A549 (cell line): Measurements from ENCODE around the gene UGT2B11. TPM values are rescaled to one million over a fixed set of nuclear protein-coding genes. Genes with fewer than 3 reads are reported as not detected.
A peak's percentile ranks its signal among the peaks of the same experiment; 100 is the strongest.
"Not testable (repeated sequence)": the region's sequence is repeated elsewhere in the genome, so short reads cannot be mapped to it uniquely, and the experiment has no call there.

Experiments used
- ATAC-seq, 2 experiments: fragments of 200-7000 bp in 1 of 2; fragments of >200 bp in 1 of 2; cut with Nextera tagmentation in 1 of 2; cut with Tn5 transposase in 1 of 2; 3 replicates each; pipeline versions ENCODE4 v1.8.0 to v1.9.1; 2018 to 2020; ENCODE audit warnings: mild to moderate bottlenecking in 1 of 2, moderate library complexity in 1 of 2
- CTCF ChIA-PET: fragments of 300-600 bp; sonication (Branson Sonifier 250); formaldehyde crosslinking; extraction: SDS; loops from one replicate; lab custom pipeline; 2021; ENCODE audit warnings: antibody characterized with exemption, inconsistent platforms; lab: Yijun Ruan, JAX
- POLR2A ChIA-PET: fragments of 350-600 bp; formaldehyde crosslinking; extraction: SDS; loops from one replicate; lab custom pipeline; 2021; ENCODE audit warnings: antibody characterized with exemption, inconsistent platforms; lab: Yijun Ruan, JAX
- DNase-seq, 2 experiments: peaks; one replicate each; pipeline versions ENCODE4 v3.0.0 to v3.0.0-alpha.2; 2011 to 2016; ENCODE audit warnings: low read depth in 1 of 2, low spot score in 1 of 2
- FAIRE-seq: peaks from 2 replicates; lab custom pipeline; 2011; peaks lifted over from hg19 to GRCh38; lab: Jason Lieb, UNC
- H3K27ac ChIP-seq, 2 experiments: fragments of >200 bp; sonication (Bioruptor Twin); formaldehyde crosslinking; 3 replicates each; pipeline ENCODE4 v1.5.1; 2016 to 2017
- H3K4me1 ChIP-seq: fragments of >200 bp; sonication (Bioruptor Twin); formaldehyde crosslinking; 3 replicates; pipeline ENCODE4 v1.6.1; 2016
- H3K4me2 ChIP-seq: fragments of >200 bp; sonication (Bioruptor Twin); formaldehyde crosslinking; 3 replicates; pipeline ENCODE4 v1.6.1; 2016
- H3K4me3 ChIP-seq: fragments of >200 bp; sonication (Bioruptor Twin); formaldehyde crosslinking; 3 replicates; pipeline ENCODE4 v1.5.1; 2016
- H3K9me3 ChIP-seq: fragments of >200 bp; sonication (Bioruptor Twin); formaldehyde crosslinking; 3 replicates; pipeline ENCODE4 v1.6.1; 2016
- CTCF ChIP-seq: fragments of >200 bp; sonication (Bioruptor Twin); formaldehyde crosslinking; IDR thresholded peaks from 3 replicates; pipeline ENCODE4 v1.5.1; 2016
- E2F6 ChIP-seq: IDR thresholded peaks from 2 replicates; pipeline ENCODE4 v1.6.1; 2012; ENCODE audit warnings: low read depth, borderline replicate concordance
- EHF ChIP-seq: fragments of 250-450 bp; sonication (Bioruptor Pico); IDR thresholded peaks from 2 replicates; pipeline ENCODE4 v1.5.0; 2020; ENCODE audit warnings: mild to moderate bottlenecking
- ELK1 ChIP-seq: fragments of 150-350 bp; IDR thresholded peaks from 2 replicates; pipeline ENCODE4 v1.6.1; 2014; ENCODE audit warnings: low read depth, mild to moderate bottlenecking, low read length
- ESRRA ChIP-seq: fragments of 150-350 bp; IDR thresholded peaks from 2 replicates; pipeline ENCODE4 v1.6.1; 2014; ENCODE audit warnings: mild to moderate bottlenecking, low read length, borderline replicate concordance
- FOSB ChIP-seq: fragments of 250-450 bp; sonication (Bioruptor Pico); IDR thresholded peaks from 2 replicates; pipeline ENCODE4 v1.5.0; 2020; ENCODE audit warnings: mild to moderate bottlenecking, moderate library complexity
- GATA3 ChIP-seq: IDR thresholded peaks from 2 replicates; pipeline ENCODE4 v1.6.1; 2012; ENCODE audit warnings: borderline replicate concordance
- HOXA7 ChIP-seq: fragments of 250-450 bp; sonication (Bioruptor Pico); IDR thresholded peaks from 2 replicates; pipeline ENCODE4 v1.5.0; 2020; ENCODE audit warnings: mild to moderate bottlenecking, moderate library complexity
- HOXB13 ChIP-seq: fragments of 250-450 bp; sonication (Bioruptor Pico); IDR thresholded peaks from 2 replicates; pipeline ENCODE4 v1.5.0; 2020; ENCODE audit warnings: low read depth, mild to moderate bottlenecking, moderate library complexity
- JUNB ChIP-seq: fragments of >200 bp; sonication (Bioruptor Twin); formaldehyde crosslinking; IDR thresholded peaks from 2 replicates; pipeline ENCODE4 v1.6.1; 2016
- KDM1A ChIP-seq: fragments of 200-600 bp; sonication (generic); IDR thresholded peaks from 2 replicates; pipeline ENCODE4 v1.6.1; 2016; ENCODE audit warnings: low read depth, mild to moderate bottlenecking
- MYC ChIP-seq: IDR thresholded peaks from 2 replicates; pipeline ENCODE4 v1.6.1; 2012; ENCODE audit warnings: mild to moderate bottlenecking, inconsistent platforms, low read length, improper control_type of control experiment, borderline replicate concordance
- NFE2L2 ChIP-seq: fragments of 150-350 bp; conservative IDR thresholded peaks from 2 replicates; pipeline ENCODE4 v1.6.1; 2014; ENCODE audit warnings: low read length
- NPAS2 ChIP-seq: fragments of 250-450 bp; sonication (Bioruptor Pico); IDR thresholded peaks from 2 replicates; pipeline ENCODE4 v1.8.0; 2022; ENCODE audit warnings: mild to moderate bottlenecking, moderate library complexity, borderline replicate concordance
- POLR2A ChIP-seq: IDR thresholded peaks from 2 replicates; pipeline ENCODE4 v1.6.1; 2012; ENCODE audit warnings: mild to moderate bottlenecking, low read length
- RAD21 ChIP-seq, 2 experiments: fragments of >200 bp in 1 of 2; sonication (Bioruptor Twin) in 1 of 2; formaldehyde crosslinking in 1 of 2; IDR thresholded peaks in 1 of 2; conservative IDR thresholded peaks in 1 of 2; 2 replicates in 1 of 2; 3 replicates in 1 of 2; pipeline ENCODE4 v1.6.1; 2012 to 2018; ENCODE audit warnings: inconsistent platforms in 1 of 2
- RARB ChIP-seq: fragments of 250-450 bp; sonication (Bioruptor Pico); IDR thresholded peaks from 2 replicates; pipeline ENCODE4 v1.8.0; 2021; ENCODE audit warnings: mild to moderate bottlenecking, moderate library complexity
- RNF2 ChIP-seq: fragments of 200-600 bp; sonication (generic); IDR thresholded peaks from 2 replicates; pipeline ENCODE4 v1.6.1; 2016; ENCODE audit warnings: low read depth, mild to moderate bottlenecking, antibody characterized with exemption, moderate library complexity, borderline replicate concordance
- SMC3 ChIP-seq: fragments of >200 bp; sonication (Bioruptor Twin); formaldehyde crosslinking; IDR thresholded peaks from 3 replicates; pipeline ENCODE4 v1.6.1; 2018; ENCODE audit warnings: inconsistent platforms
- SREBF2 ChIP-seq: fragments of 450-650 bp; IDR thresholded peaks from 2 replicates; pipeline ENCODE4 v1.6.1; 2014; ENCODE audit warnings: mild to moderate bottlenecking, moderate library complexity
- TFCP2L1 ChIP-seq: fragments of 250-450 bp; sonication (Bioruptor Pico); IDR thresholded peaks from 2 replicates; pipeline ENCODE4 v1.5.0; 2021; ENCODE audit warnings: mild to moderate bottlenecking
- USF2 ChIP-seq: fragments of 450-650 bp; IDR thresholded peaks from 2 replicates; pipeline ENCODE4 v1.6.1; 2014; ENCODE audit warnings: antibody characterized with exemption
- ZFP36 ChIP-seq: fragments of 450-650 bp; IDR thresholded peaks from 2 replicates; pipeline ENCODE4 v1.6.1; 2014; ENCODE audit warnings: borderline replicate concordance; ENCODE audit not compliant: partially characterized antibody
- WGBS: methylation state at CpG from one replicate; pipeline ENCODE4 v1.1.6; 2017; ENCODE audit errors: missing lambda C conversion rate; 5-methylcytosine and 5-hydroxymethylcytosine counted together
- polyA plus RNA-seq, 4 experiments: library from polyadenylated mRNA; depleted of rRNA in 3 of 4; stranded (reverse); fragments of >200 nt; fragmentation: RNase III in 1 of 4; extraction: RNeasy Plus Mini Kit Qiagen cat#74134 plus additional on column Dnase treatment in 1 of 4; gene quantifications; 2 replicates in 3 of 4; 3 replicates in 1 of 4; pipeline ENCODE4 v1.2.3, GENCODE V29; 2011 to 2017

The UGT2B11 gene
- polyA plus RNA-seq, 2 of the 4 experiments (the other 2 are of a cell fraction): 0.14 to 1.6 TPM

- TF ChIP-seq NPAS2 (CRISPR knock-in tag) (no peak), RAD21 (conservative IDR thresholded peaks at IDR 0.05 in 1 of 2, IDR thresholded peaks at IDR 0.05 in 1 of 2) (no peak), ELK1 (no peak), RNF2 (no peak), ESRRA (no peak), HOXB13 (CRISPR knock-in tag) (no peak), USF2 (no peak), JUNB (peak; percentile 49; the same call in 1 of the 2 replicates), GATA3 (peak; percentile 89), SREBF2 (no peak), ZFP36 (peak; percentile 41), POLR2A (no peak), NFE2L2 (no peak), EHF (CRISPR knock-in tag) (no peak), FOSB (CRISPR knock-in tag) (no peak), HOXA7 (no peak), TFCP2L1 (CRISPR knock-in tag) (no peak), E2F6 (no peak), RARB (CRISPR knock-in tag) (no peak), KDM1A (no peak), CTCF (no peak), MYC (no peak), SMC3 (peak; percentile 31; the same call in 2 of the 3 replicates)
Observed at GRCh38 chr4:69214716-69215115, at the start of gene UGT2B11 (continued).

GRCh38 chr4:69253147-69253772 is 38.7 kb upstream of the UGT2B11 start:
- CTCF ChIA-PET, H3K27ac ChIP-seq, ATAC-seq, POLR2A ChIA-PET, H3K9me3 ChIP-seq, FAIRE-seq, DNase-seq, H3K4me3 ChIP-seq, H3K4me2 ChIP-seq, H3K4me1 ChIP-seq: not testable (repeated sequence)
- 65% methylated on average over 3 of the region's 3 CpGs for WGBS

- H3K27ac ChIP-seq, ATAC-seq, CTCF ChIA-PET, H3K4me3 ChIP-seq, FAIRE-seq, DNase-seq, POLR2A ChIA-PET, H3K9me3 ChIP-seq, H3K4me1 ChIP-seq, H3K4me2 ChIP-seq: not testable (repeated sequence)
- 67% methylated on average over 2 of the region's 2 CpGs for WGBS
Observed at GRCh38 chr4:69250884-69251283, 36.3 kb upstream of the UGT2B11 start.

- CTCF ChIA-PET, ATAC-seq, FAIRE-seq, H3K4me2 ChIP-seq, H3K27ac ChIP-seq, DNase-seq, H3K9me3 ChIP-seq, H3K4me3 ChIP-seq, H3K4me1 ChIP-seq, POLR2A ChIA-PET: not testable (repeated sequence)
- 46% methylated on average over 3 of the region's 3 CpGs for WGBS
Observed at GRCh38 chr4:69242562-69243240, 28.2 kb upstream of the UGT2B11 start.

GRCh38 chr4:69241746-69242145 is 27.2 kb upstream of the UGT2B11 start:
- CTCF ChIA-PET, POLR2A ChIA-PET, ATAC-seq, H3K4me2 ChIP-seq, H3K27ac ChIP-seq, H3K4me1 ChIP-seq, DNase-seq, FAIRE-seq, H3K9me3 ChIP-seq, H3K4me3 ChIP-seq: not testable (repeated sequence)
- WGBS: 87% methylated on average over 2 of the region's 2 CpGs
